K562 (cell line): ENCODE data around the gene CPSF4L. TPM values are rescaled to one million over a fixed set of nuclear protein-coding genes. Genes with fewer than 3 reads are reported as not detected.

Source experiments
- CBFA2T2 ChIP-seq: fragments of 450-650 bp; conservative IDR thresholded peaks from 2 replicates; pipeline ENCODE4 v1.6.1; 2017; ENCODE audit warnings: mild to moderate bottlenecking
- MAZ ChIP-seq, 2 experiments: fragments of 450-650 bp in 1 of 2; sonication (generic) in 1 of 2; formaldehyde crosslinking; IDR thresholded peaks in 1 of 2; conservative IDR thresholded peaks in 1 of 2; 2 replicates each; pipeline versions ENCODE4 v1.4.0 to v1.5.0; 2020; ENCODE audit warnings: mild to moderate bottlenecking in 1 of 2, missing genetic modification reagents in 1 of 2
- SMARCB1 ChIP-seq: IDR thresholded peaks from 2 replicates; pipeline ENCODE4 v1.6.1; 2011; ENCODE audit warnings: improper control_type of control experiment, low read depth; ENCODE audit not compliant: insufficient read length
- TAL1 ChIP-seq: fragments of 450-650 bp; IDR thresholded peaks from 2 replicates; pipeline ENCODE4 v1.6.1; 2016; ENCODE audit warnings: mild to moderate bottlenecking
- TEAD4 ChIP-seq, 2 experiments: sonication (generic) in 1 of 2; formaldehyde crosslinking in 1 of 2; IDR thresholded peaks; 2 replicates each; pipeline versions ENCODE4 v1.6.1 to v1.8.0; 2012 to 2022; ENCODE audit warnings: borderline replicate concordance in 1 of 2, inconsistent platforms in 1 of 2, low read length in 1 of 2, mild to moderate bottlenecking in 1 of 2, missing genetic modification reagents in 1 of 2
- polyA plus RNA-seq, 8 experiments: library from polyadenylated mRNA; depleted of rRNA in 4 of 8; stranded (reverse) in 5 of 8; unstranded in 3 of 8; fragments of >200 nt; fragmentation: Nextera tagmentation in 2 of 8; fragmentation: Illumina TruSeq in 1 of 8; extraction: Ambion mirVana in 2 of 8; extraction: Trizol in 1 of 8; gene quantifications; 2 replicates each; pipeline versions ENCODE4 v1.2.1 to v1.2.3, GENCODE V29; 2011 to 2014; ENCODE audit warnings: inconsistent platforms in 1 of 8, missing spikeins in 1 of 8
- total RNA-seq, 7 experiments: library from RNA; depleted of rRNA in 6 of 7; stranded (reverse); fragments of >200 nt in 6 of 7; fragmentation: Illumina TruSeq in 2 of 7; extraction: Trizol in 2 of 7; gene quantifications; 2 replicates each; pipeline versions ENCODE4 v1.2.1 to v1.2.3, GENCODE V29; 2011 to 2021; ENCODE audit warnings: low replicate concordance in 1 of 7
- TF ChIP-seq, protein P1 (sequence below), 2 experiments: fragments of 450-650 bp; IDR thresholded peaks; 2 replicates each; pipeline ENCODE4 v1.6.1; 2016; ENCODE audit warnings: mild to moderate bottlenecking in 2 of 2, borderline replicate concordance in 1 of 2, low read depth in 1 of 2, moderate library complexity in 1 of 2
- TF ChIP-seq, protein P2 (sequence below): fragments of 450-650 bp; IDR thresholded peaks from 2 replicates; pipeline ENCODE4 v1.6.1; 2016; ENCODE audit warnings: low read depth
- TF ChIP-seq, protein P3 (sequence below): sonication (generic); formaldehyde crosslinking; IDR thresholded peaks from 2 replicates; pipeline ENCODE4 v1.9.0; 2022; ENCODE audit warnings: mild to moderate bottlenecking, missing genetic modification reagents

The CPSF4L gene
- total and polyA plus RNA-seq, 9 of the 15 experiments (the other 6 are each of a cell fraction or from before 2014, with no cell fraction given): not detected

DNA sequence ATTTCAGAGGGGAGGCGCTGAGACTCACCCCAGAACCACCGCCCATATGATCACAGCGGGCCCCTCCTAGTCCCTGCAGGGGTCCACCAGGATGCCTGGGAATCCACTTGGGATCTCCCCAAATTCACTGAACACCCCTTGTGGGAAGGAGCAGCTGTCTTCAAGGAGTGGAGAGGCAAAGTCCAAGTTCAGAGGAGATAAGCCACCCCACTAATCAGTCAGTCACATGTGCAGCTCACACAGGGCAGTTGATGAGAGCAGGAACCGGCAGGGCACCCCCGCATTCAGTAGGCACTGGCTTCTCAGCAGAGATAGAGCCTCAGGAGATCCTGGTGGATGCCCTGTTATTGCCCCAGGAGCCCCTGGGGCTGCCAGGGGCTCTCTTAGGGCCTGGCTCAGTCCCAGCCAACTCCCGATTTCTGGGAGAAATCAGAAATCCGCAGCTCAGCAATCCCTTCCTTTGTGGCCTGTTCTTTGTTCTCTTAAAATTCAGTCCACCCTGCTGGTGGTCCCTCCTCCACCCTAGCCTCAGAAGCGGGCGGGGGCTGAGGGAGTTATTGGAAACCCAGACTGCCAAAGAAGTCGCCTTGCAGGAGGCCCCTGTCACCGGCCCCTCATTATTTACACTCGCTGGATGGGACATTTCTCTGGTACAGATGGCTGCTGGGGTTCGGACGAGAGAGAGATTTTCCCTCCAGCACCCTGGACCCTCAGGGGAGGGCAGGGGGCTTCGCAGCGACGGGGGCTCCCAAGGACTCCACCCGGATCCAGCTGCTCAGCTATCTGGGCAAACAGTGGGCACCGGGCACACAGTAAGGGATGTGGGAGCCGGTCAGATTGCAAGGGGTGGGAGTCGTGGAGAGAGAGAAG, 48.3 kb upstream of the CPSF4L start (continued):
- TF ChIP-seq, protein P1, sequence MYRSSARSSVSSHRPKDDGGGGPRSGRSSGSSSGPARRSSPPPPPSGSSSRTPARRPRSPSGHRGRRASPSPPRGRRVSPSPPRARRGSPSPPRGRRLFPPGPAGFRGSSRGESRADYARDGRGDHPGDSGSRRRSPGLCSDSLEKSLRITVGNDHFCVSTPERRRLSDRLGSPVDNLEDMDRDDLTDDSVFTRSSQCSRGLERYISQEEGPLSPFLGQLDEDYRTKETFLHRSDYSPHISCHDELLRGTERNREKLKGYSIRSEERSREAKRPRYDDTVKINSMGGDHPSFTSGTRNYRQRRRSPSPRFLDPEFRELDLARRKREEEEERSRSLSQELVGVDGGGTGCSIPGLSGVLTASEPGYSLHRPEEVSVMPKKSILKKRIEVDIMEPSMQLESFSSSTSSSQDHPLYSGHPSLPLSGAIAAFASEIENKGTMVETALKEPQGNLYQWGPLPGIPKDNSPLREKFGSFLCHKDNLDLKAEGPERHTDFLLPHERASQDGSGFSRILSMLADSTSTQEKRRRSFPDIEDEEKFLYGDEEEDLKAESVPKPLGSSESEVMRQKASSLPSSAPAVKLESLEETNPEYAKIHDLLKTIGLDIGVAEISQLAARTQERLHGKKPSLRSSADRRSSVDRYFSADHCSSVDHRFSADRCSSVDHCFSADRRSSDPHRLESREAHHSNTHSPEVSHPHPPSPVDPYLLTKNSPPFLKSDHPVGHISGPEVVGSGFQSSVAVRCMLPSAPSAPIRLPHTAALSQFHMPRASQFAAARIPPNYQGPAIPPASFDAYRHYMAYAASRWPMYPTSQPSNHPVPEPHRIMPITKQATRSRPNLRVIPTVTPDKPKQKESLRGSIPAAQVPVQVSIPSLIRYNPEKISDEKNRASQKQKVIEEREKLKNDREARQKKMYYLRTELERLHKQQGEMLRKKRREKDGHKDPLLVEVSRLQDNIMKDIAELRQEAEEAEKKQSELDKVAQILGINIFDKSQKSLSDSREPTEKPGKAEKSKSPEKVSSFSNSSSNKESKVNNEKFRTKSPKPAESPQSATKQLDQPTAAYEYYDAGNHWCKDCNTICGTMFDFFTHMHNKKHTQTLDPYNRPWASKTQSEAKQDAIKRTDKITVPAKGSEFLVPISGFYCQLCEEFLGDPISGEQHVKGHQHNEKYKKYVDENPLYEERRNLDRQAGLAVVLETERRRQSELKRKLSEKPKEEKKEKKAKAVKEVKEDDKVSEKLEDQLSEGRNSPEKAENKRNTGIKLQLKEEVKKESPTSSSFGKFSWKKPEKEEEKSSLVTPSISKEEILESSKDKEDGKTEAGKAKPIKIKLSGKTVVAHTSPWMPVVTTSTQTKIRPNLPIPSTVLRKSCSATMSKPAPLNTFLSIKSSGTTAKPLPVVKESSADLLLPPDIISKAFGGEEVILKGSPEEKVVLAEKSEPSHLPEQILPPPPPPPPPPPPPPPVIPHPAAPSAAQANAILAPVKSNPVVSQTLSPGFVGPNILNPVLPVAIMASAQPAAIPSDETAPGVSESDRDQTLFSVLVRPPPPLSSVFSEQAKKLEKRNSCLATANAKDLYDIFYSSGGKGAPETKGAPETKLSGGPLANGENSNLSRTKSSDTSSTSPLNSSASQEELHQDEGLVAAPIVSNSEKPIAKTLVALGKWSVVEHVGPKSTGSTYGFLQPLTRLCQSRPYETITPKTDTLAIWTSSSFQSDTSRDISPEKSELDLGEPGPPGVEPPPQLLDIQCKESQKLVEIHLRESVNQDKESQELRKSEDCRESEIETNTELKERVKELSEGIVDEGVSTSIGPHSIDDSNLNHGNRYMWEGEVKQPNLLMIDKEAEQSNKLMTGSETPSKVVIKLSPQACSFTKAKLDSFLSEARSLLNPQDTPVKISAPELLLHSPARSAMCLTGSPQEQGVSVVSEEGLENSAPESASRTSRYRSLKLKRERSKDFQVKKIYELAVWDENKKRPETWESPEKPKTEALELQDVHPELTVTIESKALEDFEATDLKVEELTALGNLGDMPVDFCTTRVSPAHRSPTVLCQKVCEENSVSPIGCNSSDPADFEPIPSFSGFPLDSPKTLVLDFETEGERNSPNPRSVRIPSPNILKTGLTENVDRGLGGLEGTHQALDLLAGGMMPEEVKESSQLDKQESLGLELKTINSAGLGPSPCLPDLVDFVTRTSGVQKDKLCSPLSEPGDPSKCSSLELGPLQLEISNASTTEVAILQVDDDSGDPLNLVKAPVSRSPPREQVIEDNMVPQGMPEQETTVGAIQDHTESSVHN (IDR thresholded peaks at IDR 0.05; ENCODE audit: borderline replicate concordance in 1 of 2, low read depth in 1 of 2): no peak
- TF ChIP-seq, protein P2, sequence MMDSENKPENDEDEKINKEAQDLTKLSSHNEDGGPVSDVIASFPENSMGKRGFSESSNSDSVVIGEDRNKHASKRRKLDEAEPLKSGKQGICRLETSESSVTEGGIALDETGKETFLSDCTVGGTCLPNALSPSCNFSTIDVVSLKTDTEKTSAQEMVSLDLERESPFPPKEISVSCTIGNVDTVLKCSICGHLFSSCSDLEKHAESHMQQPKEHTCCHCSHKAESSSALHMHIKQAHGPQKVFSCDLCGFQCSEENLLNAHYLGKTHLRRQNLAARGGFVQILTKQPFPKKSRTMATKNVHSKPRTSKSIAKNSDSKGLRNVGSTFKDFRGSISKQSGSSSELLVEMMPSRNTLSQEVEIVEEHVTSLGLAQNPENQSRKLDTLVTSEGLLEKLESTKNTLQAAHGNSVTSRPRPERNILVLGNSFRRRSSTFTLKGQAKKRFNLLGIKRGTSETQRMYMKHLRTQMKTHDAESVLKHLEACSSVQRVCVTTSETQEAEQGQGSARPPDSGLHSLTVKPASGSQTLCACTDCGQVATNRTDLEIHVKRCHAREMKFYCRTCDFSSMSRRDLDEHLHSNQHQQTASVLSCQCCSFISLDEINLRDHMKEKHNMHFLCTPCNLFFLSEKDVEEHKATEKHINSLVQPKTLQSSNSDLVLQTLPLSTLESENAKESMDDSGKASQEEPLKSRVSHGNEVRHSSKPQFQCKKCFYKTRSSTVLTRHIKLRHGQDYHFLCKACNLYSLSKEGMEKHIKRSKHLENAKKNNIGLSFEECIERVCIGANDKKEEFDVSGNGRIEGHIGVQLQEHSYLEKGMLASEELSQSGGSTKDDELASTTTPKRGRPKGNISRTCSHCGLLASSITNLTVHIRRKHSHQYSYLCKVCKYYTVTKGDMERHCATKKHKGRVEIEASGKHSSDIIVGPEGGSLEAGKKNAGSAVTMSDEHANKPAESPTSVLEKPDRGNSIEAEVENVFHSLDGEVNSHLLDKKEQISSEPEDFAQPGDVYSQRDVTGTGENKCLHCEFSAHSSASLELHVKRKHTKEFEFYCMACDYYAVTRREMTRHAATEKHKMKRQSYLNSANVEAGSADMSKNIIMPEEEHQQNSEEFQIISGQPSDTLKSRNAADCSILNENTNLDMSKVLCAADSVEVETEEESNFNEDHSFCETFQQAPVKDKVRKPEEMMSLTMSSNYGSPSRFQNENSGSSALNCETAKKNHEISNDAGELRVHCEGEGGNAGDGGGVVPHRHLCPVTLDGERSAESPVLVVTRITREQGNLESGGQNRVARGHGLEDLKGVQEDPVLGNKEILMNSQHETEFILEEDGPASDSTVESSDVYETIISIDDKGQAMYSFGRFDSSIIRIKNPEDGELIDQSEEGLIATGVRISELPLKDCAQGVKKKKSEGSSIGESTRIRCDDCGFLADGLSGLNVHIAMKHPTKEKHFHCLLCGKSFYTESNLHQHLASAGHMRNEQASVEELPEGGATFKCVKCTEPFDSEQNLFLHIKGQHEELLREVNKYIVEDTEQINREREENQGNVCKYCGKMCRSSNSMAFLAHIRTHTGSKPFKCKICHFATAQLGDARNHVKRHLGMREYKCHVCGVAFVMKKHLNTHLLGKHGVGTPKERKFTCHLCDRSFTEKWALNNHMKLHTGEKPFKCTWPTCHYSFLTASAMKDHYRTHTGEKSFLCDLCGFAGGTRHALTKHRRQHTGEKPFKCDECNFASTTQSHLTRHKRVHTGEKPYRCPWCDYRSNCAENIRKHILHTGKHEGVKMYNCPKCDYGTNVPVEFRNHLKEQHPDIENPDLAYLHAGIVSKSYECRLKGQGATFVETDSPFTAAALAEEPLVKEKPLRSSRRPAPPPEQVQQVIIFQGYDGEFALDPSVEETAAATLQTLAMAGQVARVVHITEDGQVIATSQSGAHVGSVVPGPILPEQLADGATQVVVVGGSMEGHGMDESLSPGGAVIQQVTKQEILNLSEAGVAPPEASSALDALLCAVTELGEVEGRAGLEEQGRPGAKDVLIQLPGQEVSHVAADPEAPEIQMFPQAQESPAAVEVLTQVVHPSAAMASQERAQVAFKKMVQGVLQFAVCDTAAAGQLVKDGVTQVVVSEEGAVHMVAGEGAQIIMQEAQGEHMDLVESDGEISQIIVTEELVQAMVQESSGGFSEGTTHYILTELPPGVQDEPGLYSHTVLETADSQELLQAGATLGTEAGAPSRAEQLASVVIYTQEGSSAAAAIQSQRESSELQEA: no peak
- TF ChIP-seq, protein P3, sequence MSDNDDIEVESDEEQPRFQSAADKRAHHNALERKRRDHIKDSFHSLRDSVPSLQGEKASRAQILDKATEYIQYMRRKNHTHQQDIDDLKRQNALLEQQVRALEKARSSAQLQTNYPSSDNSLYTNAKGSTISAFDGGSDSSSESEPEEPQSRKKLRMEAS (CRISPR knock-in tag): 0 out of 2 replicates have a peak, but pooled peaks have one; percentile 20
- TF ChIP-seq SMARCB1 (no peak), CBFA2T2 (peak; percentile 83), TAL1 (peak; percentile 65), TEAD4 (IDR thresholded peaks at IDR 0.05; ENCODE audit: low read length) (peak; percentile 71), TEAD4 (CRISPR knock-in tag; IDR thresholded peaks at IDR 0.05; ENCODE audit: borderline replicate concordance) (no peak), MAZ (CRISPR knock-in tag; conservative IDR thresholded peaks at IDR 0.05 in 1 of 2, IDR thresholded peaks at IDR 0.05 in 1 of 2) (0 out of 4 replicates have a peak, but pooled peaks of 1 of the 2 experiments have one; percentile 49)
